Neural progenitor cell (in vitro differentiated cells): ENCODE results near the gene EPHB4.

Source experiments
- CTCF ChIP-seq: fragments of 200-600 bp; sonication (generic); IDR thresholded peaks from 2 replicates; pipeline ENCODE4 v1.5.1; 2017; ENCODE audit warnings: antibody characterized with exemption, mild to moderate bottlenecking
- EZH2 ChIP-seq: fragments of 200-600 bp; sonication (generic); IDR thresholded peaks from 2 replicates; pipeline ENCODE4 v1.6.1; 2017; ENCODE audit warnings: antibody characterized with exemption, mild to moderate bottlenecking, moderate library complexity
- EZH2phosphoT487 ChIP-seq: fragments of 200-600 bp; sonication (generic); IDR thresholded peaks from 2 replicates; pipeline ENCODE4 v1.6.1; 2017; ENCODE audit warnings: antibody characterized with exemption

DNA sequence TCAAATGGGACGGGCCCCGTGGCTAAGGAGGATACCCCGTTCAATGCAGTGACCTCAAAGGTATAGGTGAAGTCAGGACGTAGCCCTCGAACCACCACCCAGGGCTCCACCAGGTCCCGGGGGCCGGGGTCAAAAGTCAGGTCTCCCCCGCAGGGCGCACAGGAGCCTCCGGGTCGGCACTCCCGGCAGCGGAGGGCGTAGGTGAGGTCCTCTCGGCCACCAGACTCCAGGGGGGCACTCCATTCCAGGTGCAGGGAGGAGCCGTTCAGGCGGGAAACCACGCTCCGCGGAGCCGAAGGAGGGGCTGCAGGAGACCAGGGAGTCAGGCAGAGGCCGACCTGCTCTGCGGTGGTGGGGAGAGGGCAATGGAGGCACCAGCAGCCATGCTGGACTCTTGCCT lies 7.7 kb downstream of the EPHB4 start:
- TF ChIP-seq CTCF (no peak), EZH2phosphoT487 (no peak), EZH2 (no peak)
